Osteocyte (in vitro differentiated cells): ENCODE data around the gene MATR3. TPM values are rescaled to one million over a fixed set of nuclear protein-coding genes. Genes with fewer than 3 reads are reported as not detected.
A peak's percentile ranks its signal among the peaks of the same experiment; 100 is the strongest.
"Not testable (repeated sequence)": the region's sequence is repeated elsewhere in the genome, so short reads cannot be mapped to it uniquely, and the experiment has no call there.

Experiments
- DNase-seq: peaks from one replicate; pipeline ENCODE4 v3.0.0; 2021; ENCODE audit warnings: mixed read lengths; ENCODE audit not compliant: unreplicated experiment; ENCODE audit errors: extremely low spot score
- H3K27ac Mint-ChIP-seq: one replicate; pipeline ENCODE4 v1.8.0; 2021; ENCODE audit warnings: mild to moderate bottlenecking, mixed read lengths; ENCODE audit not compliant: unreplicated experiment
- H3K27me3 Mint-ChIP-seq: one replicate; pipeline ENCODE4 v1.8.0; 2021; ENCODE audit warnings: mixed read lengths; ENCODE audit not compliant: unreplicated experiment
- H3K36me3 Mint-ChIP-seq: one replicate; pipeline ENCODE4 v1.8.0; 2021; ENCODE audit warnings: mixed read lengths; ENCODE audit not compliant: unreplicated experiment
- H3K4me1 Mint-ChIP-seq: one replicate; pipeline ENCODE4 v1.8.0; 2021; ENCODE audit warnings: mixed read lengths; ENCODE audit not compliant: unreplicated experiment
- H3K4me3 Mint-ChIP-seq: one replicate; pipeline ENCODE4 v1.8.0; 2021; ENCODE audit warnings: mild to moderate bottlenecking, moderate library complexity, mixed read lengths; ENCODE audit not compliant: unreplicated experiment
- H3K9me3 Mint-ChIP-seq: one replicate; pipeline ENCODE4 v1.8.0; 2021; ENCODE audit warnings: mixed read lengths; ENCODE audit not compliant: unreplicated experiment
- total RNA-seq: library from RNA; stranded (reverse); gene quantifications from 2 replicates; pipeline ENCODE4 v1.2.1, GENCODE V29; 2021
- TF ChIP-seq, protein P1 (sequence below): fragments of 200-600 bp; sonication (generic); IDR thresholded peaks from 2 replicates; pipeline ENCODE4 v1.5.0; 2021; ENCODE audit warnings: antibody characterized with exemption, mild to moderate bottlenecking, moderate library complexity

Gene MATR3
- total RNA-seq, 1 donor from 2014 or later = 218 TPM

DNA sequence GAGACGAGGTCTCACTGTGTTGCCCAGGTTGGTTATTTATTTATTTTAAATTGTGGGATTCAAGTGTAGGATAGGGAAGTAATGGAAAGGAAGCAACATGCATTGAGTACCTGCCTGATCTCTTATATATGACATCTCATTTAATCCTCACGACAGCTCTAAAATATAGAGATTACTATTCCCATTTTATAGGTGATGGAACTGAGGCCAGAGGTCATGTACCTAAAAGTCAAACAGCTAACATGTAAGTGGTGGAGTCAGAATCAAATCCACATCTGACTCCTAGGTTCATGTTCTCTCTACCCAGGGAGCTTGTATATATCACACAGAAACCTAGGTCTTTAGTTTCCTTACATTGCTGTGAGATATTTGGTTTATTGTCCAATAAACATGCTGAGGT lies 26.1 kb upstream of the MATR3 start:
- Mint-ChIP-seq H3K36me3 (no peaks in the 10 kb centered on the region), H3K4me3 (no peak overlapping the region), H3K27me3 (no peaks in the 10 kb centered on the region), H3K9me3 (no peaks in the 10 kb centered on the region), H3K4me1 (peaks cover 6% of the 10 kb centered on the region), H3K27ac (no peak overlapping the region)
- no peak for DNase-seq
- TF ChIP-seq, protein P1, sequence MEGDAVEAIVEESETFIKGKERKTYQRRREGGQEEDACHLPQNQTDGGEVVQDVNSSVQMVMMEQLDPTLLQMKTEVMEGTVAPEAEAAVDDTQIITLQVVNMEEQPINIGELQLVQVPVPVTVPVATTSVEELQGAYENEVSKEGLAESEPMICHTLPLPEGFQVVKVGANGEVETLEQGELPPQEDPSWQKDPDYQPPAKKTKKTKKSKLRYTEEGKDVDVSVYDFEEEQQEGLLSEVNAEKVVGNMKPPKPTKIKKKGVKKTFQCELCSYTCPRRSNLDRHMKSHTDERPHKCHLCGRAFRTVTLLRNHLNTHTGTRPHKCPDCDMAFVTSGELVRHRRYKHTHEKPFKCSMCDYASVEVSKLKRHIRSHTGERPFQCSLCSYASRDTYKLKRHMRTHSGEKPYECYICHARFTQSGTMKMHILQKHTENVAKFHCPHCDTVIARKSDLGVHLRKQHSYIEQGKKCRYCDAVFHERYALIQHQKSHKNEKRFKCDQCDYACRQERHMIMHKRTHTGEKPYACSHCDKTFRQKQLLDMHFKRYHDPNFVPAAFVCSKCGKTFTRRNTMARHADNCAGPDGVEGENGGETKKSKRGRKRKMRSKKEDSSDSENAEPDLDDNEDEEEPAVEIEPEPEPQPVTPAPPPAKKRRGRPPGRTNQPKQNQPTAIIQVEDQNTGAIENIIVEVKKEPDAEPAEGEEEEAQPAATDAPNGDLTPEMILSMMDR = no peak

DNA sequence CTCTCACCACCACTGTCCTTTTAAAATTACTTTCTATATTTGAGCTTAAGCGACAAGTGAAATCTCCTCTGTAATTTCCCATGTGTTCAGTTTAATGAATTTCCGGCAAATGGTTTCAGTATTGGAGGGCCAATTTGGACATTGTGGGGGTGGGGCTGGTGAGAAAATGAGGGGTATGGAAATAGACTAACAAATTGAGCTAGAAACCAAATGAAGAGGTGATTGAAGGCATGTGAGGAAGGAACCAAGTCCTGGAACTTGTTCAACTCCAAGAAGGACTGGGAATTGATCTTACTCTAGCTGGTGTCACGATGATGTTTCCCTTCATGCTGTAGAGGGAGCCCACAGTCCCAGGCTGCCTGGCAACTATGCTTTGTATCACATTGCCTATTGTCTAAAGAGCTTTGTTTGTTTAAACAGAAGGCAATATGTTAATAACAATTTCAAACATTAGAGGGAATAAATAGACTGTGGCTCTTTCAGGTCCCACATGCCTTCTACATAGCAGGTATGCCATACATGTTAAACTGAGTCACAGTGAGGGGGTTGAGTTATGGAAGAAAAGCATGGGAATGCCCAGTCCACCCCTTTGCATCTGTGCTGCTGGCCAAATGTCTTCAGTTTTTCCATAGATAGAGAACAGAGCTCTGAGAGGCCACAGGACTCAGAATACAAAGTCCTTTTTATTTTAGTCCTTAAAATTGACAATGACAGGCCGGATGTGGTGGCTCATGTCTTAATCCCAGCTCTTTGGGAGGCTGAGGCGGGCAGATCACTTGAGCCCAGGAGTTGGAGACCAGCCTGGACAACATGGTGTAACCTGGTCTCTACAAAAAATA lies 25.0 kb upstream of the MATR3 start:
- peaks cover 16% of the 10 kb centered on the region for H3K4me1 Mint-ChIP-seq
- no peaks in the 10 kb centered on the region for H3K9me3 Mint-ChIP-seq

DNA sequence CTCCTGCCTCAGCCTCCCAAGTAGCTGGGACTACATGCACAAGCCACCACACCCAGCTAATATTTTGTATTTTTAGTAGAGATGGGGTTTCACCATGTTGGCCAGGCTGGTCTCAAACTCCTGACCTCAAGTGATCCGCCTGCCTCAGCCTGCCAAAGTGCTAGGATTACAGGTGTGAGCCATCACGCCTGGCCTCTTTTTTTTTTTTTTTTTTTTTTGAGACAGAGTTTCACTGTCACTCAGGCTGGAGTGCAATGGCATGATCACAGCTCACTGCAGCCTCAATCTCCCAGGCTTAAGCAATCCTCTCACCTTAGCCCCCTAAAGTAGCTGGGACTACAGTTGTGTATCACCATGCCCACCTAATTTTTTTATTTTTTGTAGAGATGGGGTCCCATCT lies 22.8 kb upstream of the MATR3 start:
- H3K4me1 Mint-ChIP-seq = peaks cover 30% of the 10 kb centered on the region
- H3K36me3 Mint-ChIP-seq, H3K27ac Mint-ChIP-seq, H3K4me3 Mint-ChIP-seq, DNase-seq, H3K27me3 Mint-ChIP-seq, H3K9me3 Mint-ChIP-seq: not testable (repeated sequence)

More for the DNA sequence above, 25.0 kb upstream of the MATR3 start:
- no peaks in the 10 kb centered on the region for H3K36me3 Mint-ChIP-seq
- no peaks in the 10 kb centered on the region for H3K27me3 Mint-ChIP-seq
- H3K4me3 Mint-ChIP-seq = no peak overlapping the region
- no peak overlapping the region for H3K27ac Mint-ChIP-seq
- DNase-seq = no peak
- TF ChIP-seq, protein P1 = no peak

DNA sequence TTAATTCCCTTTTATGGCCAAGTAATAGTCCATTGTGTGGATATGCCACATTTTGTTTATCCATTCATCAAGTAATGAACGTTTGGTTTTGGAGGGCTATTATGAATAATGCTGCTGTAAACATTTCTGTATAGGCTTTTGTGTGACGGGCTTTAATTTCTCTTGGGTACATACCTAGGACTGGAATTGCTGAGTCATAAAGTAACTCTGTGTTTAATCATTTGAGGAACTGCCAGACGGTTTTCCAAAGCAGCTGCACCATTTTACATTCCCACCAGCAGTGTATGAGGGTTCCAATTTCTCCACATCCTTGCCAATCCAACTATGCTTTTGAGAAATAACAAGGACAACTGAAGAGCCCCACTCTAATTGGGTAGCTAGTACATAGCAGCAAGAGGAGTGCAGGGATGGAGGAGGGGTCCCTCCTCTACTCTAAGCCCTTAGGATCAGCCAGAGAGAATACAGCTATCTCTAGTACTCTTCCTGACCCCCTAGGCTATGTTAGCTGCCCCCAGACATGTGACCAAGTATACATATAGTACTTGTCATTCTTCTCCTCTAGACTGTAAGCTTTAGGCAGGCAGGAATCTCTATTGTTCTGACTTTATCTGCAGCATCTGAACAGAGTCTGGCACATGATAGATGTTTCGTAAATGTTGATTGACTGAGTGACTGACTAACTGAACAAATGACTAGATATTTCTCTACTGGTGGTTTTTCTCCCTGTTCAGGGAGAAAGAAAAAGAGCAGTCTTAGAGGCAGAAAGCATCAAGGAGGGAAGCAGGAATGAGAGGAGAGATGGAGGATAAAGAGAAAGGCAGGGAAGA lies 22.1 kb upstream of the MATR3 start:
- DNase-seq = no peak
- TF ChIP-seq, protein P1 = no peak
- no peaks in the 10 kb centered on the region for H3K27me3 Mint-ChIP-seq
- peaks cover 2% of the 10 kb centered on the region for H3K36me3 Mint-ChIP-seq
- H3K27ac Mint-ChIP-seq = no peak overlapping the region
- no peaks in the 10 kb centered on the region for H3K9me3 Mint-ChIP-seq
- peaks cover 33% of the 10 kb centered on the region for H3K4me1 Mint-ChIP-seq
- H3K4me3 Mint-ChIP-seq = no peak overlapping the region

DNA sequence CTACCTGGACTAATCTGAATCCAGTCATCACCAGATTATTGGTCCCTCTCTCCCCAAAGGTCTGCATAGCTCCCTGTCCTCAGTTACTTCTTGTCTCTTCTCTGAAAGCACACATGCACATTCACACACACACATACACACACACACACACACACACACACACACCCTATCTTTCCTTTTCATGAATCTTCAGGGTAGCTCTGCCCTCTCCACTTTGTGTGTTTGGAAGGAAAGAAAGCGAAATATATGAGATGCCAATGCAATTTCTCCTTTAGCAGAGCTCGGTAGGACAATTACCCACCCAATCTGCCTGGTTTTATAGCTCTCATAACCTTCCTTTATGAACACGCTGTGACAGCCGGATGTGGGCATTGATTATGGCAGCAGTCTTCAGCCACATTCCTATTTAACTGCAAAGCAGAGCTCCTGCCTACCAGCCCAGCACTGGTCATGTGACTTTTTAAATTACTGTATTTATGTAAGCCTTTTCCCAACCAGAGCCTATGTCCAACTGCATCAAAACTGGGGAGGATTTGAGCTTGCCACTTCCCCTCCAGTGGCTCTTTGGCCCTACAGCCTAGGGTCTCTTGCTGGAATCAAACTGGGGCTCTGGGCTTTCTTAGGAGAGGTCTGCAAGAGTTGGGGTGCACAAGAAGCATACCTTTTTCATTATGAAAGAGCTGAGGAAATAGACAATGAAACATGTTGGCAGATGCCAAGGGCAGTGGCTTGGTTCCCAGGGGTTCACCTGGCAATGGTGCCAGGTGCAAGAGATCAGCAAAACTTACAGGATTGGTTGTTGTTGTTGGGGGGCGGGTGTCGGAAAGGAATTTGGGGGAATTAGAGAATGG lies 20.8 kb upstream of the MATR3 start:
- no peak for DNase-seq
- Mint-ChIP-seq H3K9me3 (no peaks in the 10 kb centered on the region), H3K27ac (no peak overlapping the region), H3K4me3 (peak overlapping the region; percentile 80), H3K27me3 (no peaks in the 10 kb centered on the region), H3K4me1 (peaks cover 33% of the 10 kb centered on the region), H3K36me3 (peaks cover 2% of the 10 kb centered on the region)
- TF ChIP-seq, protein P1 = no peak
